H54 (cell line): Measurements from ENCODE around the gene BCO1.

Experiments
- DNase-seq: peaks from one replicate; pipeline ENCODE4 v3.0.0; 2011; ENCODE audit warnings: low spot score, mixed read lengths; ENCODE audit not compliant: insufficient read length
- FAIRE-seq: peaks from 3 replicates; lab custom pipeline; 2011; peaks lifted over from hg19 to GRCh38; lab: Jason Lieb, UNC
- POLR2A ChIP-seq: IDR thresholded peaks from 2 replicates; pipeline ENCODE4 v1.6.1; 2011; ENCODE audit warnings: low read depth, mild to moderate bottlenecking, low read length

BCO1 gene, protein sequence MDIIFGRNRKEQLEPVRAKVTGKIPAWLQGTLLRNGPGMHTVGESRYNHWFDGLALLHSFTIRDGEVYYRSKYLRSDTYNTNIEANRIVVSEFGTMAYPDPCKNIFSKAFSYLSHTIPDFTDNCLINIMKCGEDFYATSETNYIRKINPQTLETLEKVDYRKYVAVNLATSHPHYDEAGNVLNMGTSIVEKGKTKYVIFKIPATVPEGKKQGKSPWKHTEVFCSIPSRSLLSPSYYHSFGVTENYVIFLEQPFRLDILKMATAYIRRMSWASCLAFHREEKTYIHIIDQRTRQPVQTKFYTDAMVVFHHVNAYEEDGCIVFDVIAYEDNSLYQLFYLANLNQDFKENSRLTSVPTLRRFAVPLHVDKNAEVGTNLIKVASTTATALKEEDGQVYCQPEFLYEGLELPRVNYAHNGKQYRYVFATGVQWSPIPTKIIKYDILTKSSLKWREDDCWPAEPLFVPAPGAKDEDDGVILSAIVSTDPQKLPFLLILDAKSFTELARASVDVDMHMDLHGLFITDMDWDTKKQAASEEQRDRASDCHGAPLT

DNA sequence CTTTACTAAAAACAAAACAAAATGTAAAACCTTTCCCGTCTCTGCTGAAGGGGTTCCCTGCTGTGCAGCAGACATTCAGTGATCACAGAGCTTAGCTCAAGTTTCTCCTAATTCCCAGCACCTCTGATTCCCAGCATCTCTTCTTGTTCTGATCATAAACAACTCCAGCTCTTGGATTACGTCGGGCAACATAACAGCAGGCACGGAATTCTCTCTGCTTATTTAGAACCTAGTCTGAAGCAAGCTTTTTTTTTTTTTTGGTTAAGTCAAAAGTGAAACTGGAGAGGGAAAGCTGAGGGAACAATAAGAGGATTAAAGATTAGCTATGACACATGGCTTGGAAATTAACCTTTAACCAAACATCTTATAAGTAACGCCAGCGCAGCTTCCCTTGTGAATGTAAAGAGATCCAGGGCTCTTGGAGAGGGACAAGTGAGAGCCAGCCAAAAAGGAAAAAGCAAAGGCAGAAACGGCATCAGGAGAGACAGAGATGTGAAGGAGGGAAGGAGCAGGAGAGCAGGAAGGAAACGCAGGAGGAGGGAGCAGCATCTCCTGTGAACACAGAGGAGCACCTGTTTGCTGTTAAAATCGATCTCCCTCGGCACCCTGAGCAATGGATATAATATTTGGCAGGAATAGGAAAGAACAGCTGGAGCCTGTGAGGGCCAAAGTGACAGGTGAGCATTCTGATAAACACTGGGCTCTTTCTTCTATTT, at the start of gene BCO1:
Gene BCO1 (plus strand): TSS at position 394 of the 716 bp plus-strand sequence. CDS start 220 bp downstream, at position 614.
- TF ChIP-seq POLR2A: no peak
- FAIRE-seq: no peak
- peak; percentile 8 for DNase-seq

DNA sequence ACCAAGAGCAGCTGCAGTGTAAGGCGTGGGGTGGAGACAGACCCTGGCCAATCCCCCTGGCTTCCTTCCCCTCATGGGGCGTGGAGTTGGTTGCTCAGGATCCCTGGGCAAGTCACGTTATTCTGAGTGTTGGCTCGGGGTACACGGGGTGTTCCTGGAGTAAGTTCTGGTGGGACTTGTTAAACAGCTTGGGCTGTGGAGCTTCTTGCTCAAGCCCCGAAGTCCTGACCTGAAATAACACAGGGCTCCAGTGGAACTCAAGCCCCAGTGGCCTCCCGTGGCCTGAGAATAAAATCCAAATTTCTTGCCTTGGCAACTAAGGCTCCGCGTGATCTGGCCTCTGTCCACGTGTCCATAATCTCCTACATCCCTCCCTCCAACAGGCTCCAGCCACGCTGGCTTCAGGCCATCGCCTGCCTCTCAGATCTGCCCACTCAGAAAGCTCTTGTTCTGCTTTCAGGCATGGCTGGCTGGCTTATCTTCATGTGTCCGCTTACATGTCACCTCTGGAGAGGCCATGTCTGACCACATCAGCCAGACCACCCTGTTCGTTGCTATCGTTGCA, 49.3 kb upstream of the BCO1 start:
- FAIRE-seq: no peak
- DNase-seq: no peak
- TF ChIP-seq POLR2A: no peak

DNA sequence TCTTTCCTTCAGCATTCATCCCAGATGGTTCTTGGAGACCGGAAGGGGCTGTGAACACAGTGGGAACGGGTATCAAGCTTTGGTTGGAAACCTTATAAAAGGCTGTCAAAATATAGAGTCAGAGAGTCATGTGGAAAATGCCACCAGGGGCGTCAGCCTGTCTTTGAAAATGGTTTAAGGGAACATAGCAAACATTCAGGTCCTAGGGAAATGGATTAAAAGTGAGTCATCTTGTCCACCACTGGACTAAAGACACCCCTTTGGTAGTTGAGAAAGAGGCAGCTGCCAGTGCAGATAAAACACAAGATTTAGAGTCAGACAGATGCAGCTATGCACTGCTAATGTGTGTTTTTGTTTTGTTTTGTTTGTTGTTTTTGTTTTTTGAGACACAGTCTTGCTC, 47.8 kb upstream of the BCO1 start:
- FAIRE-seq (no peak), DNase-seq (no peak)
- TF ChIP-seq POLR2A: no peak

DNA sequence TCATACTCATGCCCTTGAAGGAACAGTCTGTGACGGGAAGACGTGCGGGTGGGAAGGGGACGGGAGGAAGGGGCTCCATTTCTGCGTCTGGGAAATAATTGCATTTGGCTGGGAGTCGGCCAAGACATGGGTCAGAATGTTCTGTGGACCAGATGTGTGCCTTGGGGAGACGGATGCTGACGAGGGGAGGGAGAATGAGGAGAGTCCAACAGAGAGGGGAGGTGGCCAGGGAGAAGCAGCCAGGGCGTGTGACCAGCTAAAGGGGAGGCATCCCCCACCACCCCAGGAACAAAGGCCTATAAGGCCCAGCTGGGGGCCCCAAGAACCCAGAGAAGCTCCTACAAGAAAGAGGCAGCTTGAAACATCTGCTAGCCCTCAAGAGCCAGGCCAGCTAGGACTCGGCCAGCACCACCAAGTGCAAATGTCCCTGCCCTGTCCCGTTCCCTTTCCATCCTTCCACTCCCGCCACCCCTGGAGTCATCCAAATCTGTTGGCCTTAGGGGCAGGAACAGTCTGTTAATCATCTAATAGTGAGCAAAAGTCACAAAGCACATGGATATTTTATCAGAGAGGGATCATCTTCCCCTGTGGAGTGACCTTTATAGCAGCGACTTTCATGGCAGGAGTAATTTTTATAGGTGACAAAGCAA, 42.5 kb upstream of the BCO1 start:
- no peak for DNase-seq
- no peak for FAIRE-seq
- no peak for TF ChIP-seq POLR2A

DNA sequence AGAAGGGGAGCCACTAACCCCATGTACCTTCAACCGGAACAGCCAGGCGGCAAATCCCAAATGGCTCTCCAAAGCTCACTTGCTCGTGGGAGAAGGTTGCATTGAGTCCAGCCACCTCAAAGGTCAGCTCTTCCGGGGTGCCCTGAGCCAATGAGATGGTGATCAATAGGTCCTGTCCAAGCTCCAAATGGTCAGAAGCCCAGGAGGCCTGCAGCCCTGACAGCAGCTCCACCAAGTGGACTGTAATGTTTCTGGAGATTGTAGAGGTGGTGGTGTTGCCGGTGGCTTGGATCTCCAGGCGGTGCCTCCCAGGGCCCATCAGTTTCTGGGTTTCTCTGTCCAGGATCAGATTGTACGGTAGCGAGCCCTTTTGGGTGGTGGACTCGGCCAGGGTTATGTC, 39.9 kb upstream of the BCO1 start:
- no peak for FAIRE-seq
- no peak for DNase-seq
- TF ChIP-seq POLR2A: no peak

DNA sequence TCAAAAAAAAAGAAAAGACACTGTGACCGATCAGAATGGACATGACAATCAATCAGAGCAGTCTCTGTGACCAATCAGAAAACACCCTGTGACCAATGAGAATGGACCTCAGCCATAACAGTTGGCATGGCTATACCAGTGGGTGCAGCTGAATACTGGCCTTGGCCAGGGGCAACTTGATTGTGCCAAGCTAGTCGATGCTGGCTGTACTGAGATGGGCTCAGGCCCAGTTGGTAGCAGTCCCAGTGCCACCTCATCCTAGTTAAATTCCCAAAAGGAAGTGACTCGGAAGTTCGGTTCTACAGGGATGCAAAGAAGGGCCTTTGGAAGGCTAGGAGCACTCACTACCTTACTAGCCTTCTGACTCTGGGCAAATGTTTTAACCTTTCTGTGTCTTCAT, 37.2 kb upstream of the BCO1 start:
- DNase-seq: no peak
- FAIRE-seq: no peak
- no peak for TF ChIP-seq POLR2A

DNA sequence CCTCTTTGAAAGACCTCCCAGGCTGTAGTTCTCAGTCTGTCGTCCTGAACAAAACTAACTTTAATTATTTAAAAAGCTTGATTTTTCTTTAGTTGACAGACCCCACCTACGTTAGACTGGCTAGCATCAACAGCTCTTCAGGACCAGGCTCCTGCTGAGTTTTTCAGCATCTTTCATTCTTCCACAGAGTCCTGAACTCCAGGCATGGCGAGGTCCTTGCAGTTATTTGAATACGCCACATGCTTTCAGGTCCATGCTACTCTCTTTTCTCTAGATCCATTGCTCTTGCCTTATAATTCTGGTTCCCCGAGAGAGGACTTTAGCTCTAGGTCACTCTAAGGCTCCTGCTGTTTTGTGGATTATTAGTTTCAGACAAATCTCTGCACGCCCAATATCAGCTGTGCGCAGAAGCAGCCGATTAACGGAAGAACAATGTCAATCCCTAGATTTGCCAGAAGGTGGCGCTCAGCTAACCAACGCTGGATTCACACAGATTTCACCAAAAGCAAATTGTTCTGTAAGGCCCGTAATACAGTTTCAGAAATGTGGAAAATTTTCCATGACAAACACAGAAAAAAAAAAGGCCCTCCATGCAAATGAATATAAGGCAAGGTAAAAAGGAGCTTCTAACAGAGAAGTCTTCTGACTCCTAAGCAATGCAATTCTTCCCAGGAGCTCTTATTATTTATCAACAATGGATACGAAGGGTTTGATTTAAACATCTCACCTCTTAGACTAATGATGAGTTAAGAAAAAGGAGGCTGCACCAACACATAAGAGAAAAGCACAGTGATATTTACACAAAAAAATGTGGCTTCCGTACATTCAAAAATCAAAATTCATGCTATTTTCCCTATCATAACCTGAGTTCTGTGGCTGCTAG, 33.5 kb upstream of the BCO1 start:
- no peak for TF ChIP-seq POLR2A
- DNase-seq (peak; percentile 38), FAIRE-seq (no peak)

DNA sequence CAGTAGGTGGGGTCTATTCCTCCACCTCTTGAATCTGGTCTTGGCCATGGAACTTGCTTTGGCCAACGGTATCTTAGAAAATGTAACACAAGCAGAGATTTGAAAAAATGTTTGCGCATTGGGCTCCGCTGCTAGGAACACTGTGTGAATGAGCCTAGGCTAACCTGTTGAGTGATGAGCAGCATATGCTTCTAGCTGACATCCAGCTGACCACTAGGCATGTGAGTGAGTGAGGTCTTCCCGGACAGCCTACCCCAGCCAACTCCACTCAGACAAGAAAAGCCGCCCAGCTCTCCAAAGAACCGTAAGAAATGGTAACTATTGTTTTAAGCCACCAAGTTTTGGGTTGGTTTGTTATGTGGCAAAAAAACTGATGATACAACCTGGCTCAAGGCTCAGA, 31.4 kb upstream of the BCO1 start:
- no peak for TF ChIP-seq POLR2A
- no peak for FAIRE-seq
- DNase-seq: no peak

DNA sequence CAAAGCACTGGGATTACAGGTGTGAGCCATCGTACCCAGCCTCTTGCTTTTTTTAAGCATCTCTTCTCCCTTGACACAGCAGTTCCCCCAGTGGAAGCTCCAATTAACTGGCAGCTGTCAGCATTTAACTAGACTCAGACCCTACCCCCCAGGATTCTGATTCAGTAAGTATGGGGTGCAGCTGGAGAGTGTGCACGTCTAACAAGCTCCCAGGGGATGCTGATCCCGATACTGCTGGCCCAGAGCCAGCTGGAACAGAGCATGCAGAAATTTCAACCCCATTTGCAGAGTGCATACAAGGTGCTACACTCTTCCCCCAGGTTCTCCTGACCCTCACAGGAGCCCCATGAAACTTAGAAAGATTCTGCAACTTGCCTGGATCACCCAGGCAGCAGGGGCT, 27.7 kb upstream of the BCO1 start:
- FAIRE-seq: no peak
- no peak for DNase-seq
- TF ChIP-seq POLR2A: no peak

DNA sequence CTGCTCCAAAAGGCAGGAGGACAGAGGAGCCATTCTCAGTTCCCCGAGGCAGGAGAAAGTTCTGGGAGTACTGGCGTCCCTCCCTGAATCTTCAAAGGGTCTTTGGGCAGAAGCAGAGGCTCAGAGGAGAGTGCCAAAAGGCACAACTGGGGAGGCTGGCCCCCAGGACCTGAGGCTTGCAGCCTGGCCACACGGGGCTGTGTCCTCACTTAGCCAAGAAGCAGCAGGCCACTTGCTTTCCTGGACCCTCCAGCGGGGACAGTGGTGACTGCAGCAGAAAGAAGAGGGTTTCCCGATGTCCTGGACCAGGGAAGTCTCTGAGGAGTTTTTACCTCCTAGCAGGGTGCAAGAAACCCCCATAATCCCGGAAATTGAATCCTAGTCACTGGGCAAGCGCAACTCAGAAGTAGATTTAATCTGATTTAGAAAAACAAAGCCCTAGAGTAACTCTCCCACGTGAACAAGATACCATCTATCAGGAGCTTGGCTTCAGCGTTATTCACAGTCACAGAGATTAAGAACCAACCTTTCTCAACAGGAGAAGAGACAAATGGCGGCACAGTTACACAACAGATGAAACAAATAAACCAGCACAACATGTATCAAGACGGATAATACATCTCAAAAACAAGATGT, 25.5 kb upstream of the BCO1 start:
- FAIRE-seq (no peak), DNase-seq (no peak)
- TF ChIP-seq POLR2A: no peak

DNA sequence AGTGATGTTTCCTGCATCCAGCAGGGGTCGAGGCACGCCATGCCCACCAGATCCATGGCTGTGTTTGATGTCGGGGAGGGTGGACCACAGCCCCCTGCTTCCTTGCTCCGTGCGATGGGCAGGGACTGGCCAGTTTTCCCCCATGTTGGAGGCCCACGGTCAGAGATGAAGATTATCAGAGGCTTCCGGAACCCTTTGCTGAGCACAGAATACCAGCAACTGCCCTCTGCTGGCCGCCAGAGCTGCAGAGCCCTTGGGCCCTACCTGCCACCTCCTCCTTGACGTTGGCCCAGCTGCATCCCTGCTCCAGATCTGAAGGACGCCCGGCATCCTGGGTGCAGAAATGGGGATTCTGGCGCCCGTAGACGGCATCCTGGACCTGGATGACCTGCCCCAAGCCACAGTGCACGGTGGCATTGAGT, 23.7 kb upstream of the BCO1 start:
- DNase-seq: peak; percentile 19

DNA sequence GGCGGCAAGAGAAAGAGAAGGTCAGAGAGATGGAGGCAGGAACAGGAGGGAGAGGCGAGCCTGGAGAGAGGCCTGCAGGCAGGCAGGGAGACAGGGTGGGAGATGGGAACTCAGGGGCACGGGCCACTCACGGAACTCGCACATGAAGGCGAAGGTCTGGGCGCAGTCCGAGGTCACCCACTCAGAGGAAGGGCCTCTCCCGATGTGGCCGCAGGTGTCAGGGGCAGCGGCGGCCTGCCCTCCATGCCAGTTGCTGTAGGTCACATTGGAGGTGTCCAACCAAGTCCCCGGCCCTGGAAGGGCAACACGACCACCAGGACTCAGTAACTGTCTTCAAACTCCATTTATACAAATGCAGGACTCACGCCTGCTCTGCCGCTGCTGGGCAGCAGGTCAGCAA, 22.4 kb upstream of the BCO1 start:
- TF ChIP-seq POLR2A: no peak
- no peak for DNase-seq
- no peak for FAIRE-seq

More for the DNA sequence above, 23.7 kb upstream of the BCO1 start:
- TF ChIP-seq POLR2A: no peak
- no peak for FAIRE-seq

DNA sequence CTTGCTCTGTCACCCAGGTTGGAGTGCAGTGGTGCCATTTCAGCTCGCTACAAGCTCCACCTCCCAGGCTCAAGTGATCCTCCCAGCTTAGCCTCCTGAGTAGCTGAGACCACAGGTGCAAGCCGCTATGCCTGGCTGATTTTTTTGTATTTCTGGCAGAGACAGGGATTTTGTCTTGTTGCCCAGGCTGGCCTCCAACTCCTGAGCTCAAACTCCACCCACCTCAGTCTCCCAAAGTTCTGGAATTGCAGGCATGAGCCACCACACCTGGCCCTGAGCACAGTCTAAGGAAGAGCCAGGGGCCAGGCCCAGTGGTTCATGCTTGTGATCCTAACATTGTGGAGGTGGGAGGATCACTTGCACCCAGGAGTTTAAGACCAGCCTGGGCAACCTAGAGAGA, 21.8 kb upstream of the BCO1 start:
- no peak for TF ChIP-seq POLR2A
- DNase-seq (no peak), FAIRE-seq (no peak)
